Panc1 (cell line): ENCODE measurements around the gene CSTPP1. TPM values are rescaled to one million over a fixed set of nuclear protein-coding genes. Genes with fewer than 3 reads are reported as not detected.

Source experiments
- ATAC-seq: fragments of 200-7000 bp; cut with Tn5 transposase; 2 replicates; pipeline ENCODE4 v1.9.1; 2020; ENCODE audit warnings: mild to moderate bottlenecking, moderate library complexity
- BruUV-seq: library from RNA; stranded (reverse); fragments of 400-500 nt; replicated peaks from 2 replicates; lab custom pipeline; 2021; lab: Mats Ljungman, UMichigan
- CTCF ChIA-PET: fragments of 300-600 bp; sonication (Branson Sonifier 250); formaldehyde crosslinking; loops from one replicate; lab custom pipeline; 2022; ENCODE audit warnings: antibody characterized with exemption; lab: Charles Lee
- POLR2A ChIA-PET: fragments of 300-600 bp; sonication (Branson Sonifier 250); formaldehyde crosslinking; loops from one replicate; lab custom pipeline; 2022; ENCODE audit warnings: antibody characterized with exemption; lab: Charles Lee
- DNase-seq: peaks from one replicate; pipeline ENCODE4 v3.0.0-alpha.2; 2010; ENCODE audit warnings: low read depth, low spot score
- H3K27ac ChIP-seq: 2 replicates; pipeline ENCODE4 v1.5.1; 2011; ENCODE audit warnings: mild to moderate bottlenecking, low read length, inconsistent platforms
- H3K27me3 ChIP-seq: fragments of 200-500 bp; sonication (Bioruptor generic); 2 replicates; pipeline ENCODE4 v1.6.0; 2014; ENCODE audit warnings: low read length, inconsistent platforms; ENCODE audit not compliant: control insufficient read depth, insufficient read depth
- H3K36me3 ChIP-seq: fragments of 200-500 bp; sonication (Bioruptor generic); 2 replicates; pipeline ENCODE4 v1.5.1; 2014; ENCODE audit warnings: inconsistent platforms, mild to moderate bottlenecking, low read length, moderate library complexity; ENCODE audit not compliant: control insufficient read depth, insufficient read depth
- H3K4me1 ChIP-seq: 2 replicates; pipeline ENCODE4 v1.5.1; 2011; ENCODE audit warnings: inconsistent platforms, mild to moderate bottlenecking, low read length, moderate library complexity; ENCODE audit not compliant: control insufficient read depth, insufficient read depth
- H3K4me3 ChIP-seq, 2 experiments: 2 replicates each; pipeline ENCODE4 v1.5.1; 2011 to 2012; ENCODE audit warnings: low read depth in 2 of 2, low read length in 2 of 2, mild to moderate bottlenecking in 2 of 2, inconsistent platforms in 1 of 2, moderate library complexity in 1 of 2
- H3K9me3 ChIP-seq: fragments of 200-500 bp; sonication (Bioruptor generic); 2 replicates; pipeline ENCODE4 v1.5.1; 2014; ENCODE audit warnings: low read depth, mild to moderate bottlenecking, inconsistent platforms, low read length, moderate library complexity; ENCODE audit not compliant: control insufficient read depth, insufficient read depth
- CTCF ChIP-seq: fragments of 450-650 bp; IDR thresholded peaks from 2 replicates; pipeline ENCODE4 v1.5.1; 2017; ENCODE audit warnings: mild to moderate bottlenecking
- POLR2AphosphoS5 ChIP-seq: IDR thresholded peaks from 2 replicates; pipeline ENCODE4 v1.6.1; 2012; ENCODE audit warnings: mild to moderate bottlenecking, low read depth, low read length, moderate library complexity
- REST ChIP-seq, 2 experiments: IDR thresholded peaks; 2 replicates each; pipeline ENCODE4 v1.6.1; 2011 to 2012; ENCODE audit warnings: low read depth in 2 of 2, control low read depth in 1 of 2, low read length in 1 of 2, mild to moderate bottlenecking in 1 of 2, moderate library complexity in 1 of 2; ENCODE audit not compliant: insufficient read depth in 1 of 2
- SIN3A ChIP-seq: IDR thresholded peaks from 2 replicates; pipeline ENCODE4 v1.6.1; 2012; ENCODE audit warnings: low read depth, mild to moderate bottlenecking, low read length, moderate library complexity, borderline replicate concordance; ENCODE audit not compliant: insufficient read depth
- TCF7L2 ChIP-seq: IDR thresholded peaks from 2 replicates; pipeline ENCODE4 v1.6.1; 2011; ENCODE audit warnings: mild to moderate bottlenecking, low read depth, low read length, inconsistent platforms
- in situ Hi-C: cut with HindIII; loops from 2 replicates; pipeline ENCODE4 v1.10.0; 2016; ENCODE audit warnings: low sequenced_read_pairs, low pct_unique_long_range_greater_than_20kb
- intact Hi-C: fragments of 100-400 bp; cut with micrococcal nuclease; formaldehyde crosslinking; loops from one replicate; pipeline ENCODE4 v1.10.0; 2022; ENCODE audit not compliant: unreplicated experiment
- total RNA-seq: library from RNA; stranded (reverse); gene quantifications from one replicate; pipeline ENCODE4 v1.2.1, GENCODE V29; 2021; ENCODE audit not compliant: unreplicated experiment

The CSTPP1 gene
- total RNA-seq, 1 experiment from 2014 or later: 29.0 TPM

GRCh38 chr11:47162426-47162825, 225.9 kb downstream of the CSTPP1 start:
- Histone ChIP-seq H3K4me1 (peaks cover 5% of the 10 kb centered on the region; the same call in 1 of the 2 replicates), H3K27me3 (no peaks in the 10 kb centered on the region), H3K27ac (no peak overlapping the region), H3K36me3 (peaks cover 6% of the 10 kb centered on the region), H3K4me3 (no peak overlapping the region), H3K9me3 (no peaks in the 10 kb centered on the region)
- intact Hi-C loops: no loop called here
- DNase-seq (no peak), ATAC-seq (no peak)
- in situ Hi-C loops: no loop called here
- ChIA-PET POLR2A (interaction anchor here (1.0 kb wide), 1 partner anchor 10 kb away, joined by 3 read pairs; no protein-coding TSS in a partner anchor), CTCF (interaction anchor here (0.9 kb wide), 1 partner anchor 129 kb away, joined by 4 read pairs; no protein-coding TSS in a partner anchor)
- no peak for TF ChIP-seq TCF7L2
- TF ChIP-seq CTCF: no peak
- no peak for TF ChIP-seq POLR2AphosphoS5
- no peak for TF ChIP-seq SIN3A
- TF ChIP-seq REST (IDR thresholded peaks at IDR 0.05; ENCODE audit: insufficient read depth in 1 of 2, low read depth in 2 of 2, low read length in 1 of 2): no peak
- no TSS peak for BruUV-seq

- intact Hi-C loops (no loop called here), in situ Hi-C loops (no loop called here)
- BruUV-seq: no TSS peak
- TF ChIP-seq TCF7L2 (no peak), POLR2AphosphoS5 (peak; percentile 21; the same call in 1 of the 2 replicates)
- H3K27me3 ChIP-seq: no peaks in the 10 kb centered on the region
- ATAC-seq (no peak), DNase-seq (no peak)
- H3K4me1 ChIP-seq: peaks cover 5% of the 10 kb centered on the region; the same call in 1 of the 2 replicates
- peaks cover 11% of the 10 kb centered on the region for H3K36me3 ChIP-seq
- H3K4me3 ChIP-seq: no peak overlapping the region
- CTCF ChIA-PET: interaction anchor here (0.5 to 1.0 kb wide), 6 partner anchors 10 to 520 kb away, joined by 3 to 10 read pairs (median 4); partner anchors contain the start of gene NR1H3
- POLR2A ChIA-PET: interaction anchor here (1.0 kb wide), 1 partner anchor 9 kb away, joined by 3 read pairs; no protein-coding TSS in a partner anchor
- H3K27ac ChIP-seq: no peak overlapping the region
- no peaks in the 10 kb centered on the region for H3K9me3 ChIP-seq
Measured at GRCh38 chr11:47163193-47163592, 226.6 kb downstream of the CSTPP1 start.

GRCh38 chr11:47163898-47164297, 227.3 kb downstream of the CSTPP1 start:
- no peak for DNase-seq
- intact Hi-C loops: no loop called here
- Histone ChIP-seq H3K4me3 (no peak overlapping the region), H3K27ac (no peak overlapping the region), H3K36me3 (peaks cover 11% of the 10 kb centered on the region), H3K9me3 (no peaks in the 10 kb centered on the region), H3K27me3 (no peaks in the 10 kb centered on the region), H3K4me1 (peaks cover 5% of the 10 kb centered on the region; the same call in 1 of the 2 replicates)
- in situ Hi-C loops: no loop called here
- ATAC-seq: no peak
- ChIA-PET POLR2A (interaction anchor here (0.6 kb wide), 1 partner anchor 129 kb away, joined by 3 read pairs; no protein-coding TSS in a partner anchor), CTCF (interaction anchor here (1.0 kb wide), 1 partner anchor 11 kb away, joined by 10 read pairs; no protein-coding TSS in a partner anchor)
- TF ChIP-seq TCF7L2: no peak
- TF ChIP-seq CTCF: no peak
- TF ChIP-seq SIN3A: no peak
- no peak for TF ChIP-seq POLR2AphosphoS5
- TF ChIP-seq REST (IDR thresholded peaks at IDR 0.05; ENCODE audit: insufficient read depth in 1 of 2, low read depth in 2 of 2, low read length in 1 of 2): no peak
- no TSS peak for BruUV-seq
